Measurements from ENCODE around the gene ADAMTS19. TPM values are rescaled to one million over a fixed set of nuclear protein-coding genes. Genes with fewer than 3 reads are reported as not detected.

The ADAMTS19 gene
- total and polyA plus RNA-seq, 4 donors, result 0.02 to 7.8 (median 0.18) TPM

- ATAC-seq (ENCODE audit: insufficient read depth, low FRiP score), result no peak
- DNase-seq, result peak in 2 of 3 donors; percentile 19 to 29
- Histone ChIP-seq H3K27me3 (ENCODE audit: control insufficient read depth in 3 of 3, insufficient read depth in 3 of 3, low read length in 2 of 3) (no peaks in the 10 kb centered on the region), H3K9ac (ENCODE audit: insufficient read depth in 1 of 2, low read length in 2 of 2) (no peak overlapping the region), H3K9me3 (ENCODE audit: control insufficient read depth in 4 of 4, insufficient read depth in 3 of 4, low read length in 3 of 4) (no peaks in the 10 kb centered on the region), H3K27ac (ENCODE audit: low read depth in 1 of 2, low read length in 1 of 2) (no peak overlapping the region), H3K36me3 (ENCODE audit: control insufficient read depth in 4 of 4, insufficient read depth in 4 of 4, low read length in 4 of 4) (no peaks in the 10 kb centered on the region), H3K4me1 (ENCODE audit: control insufficient read depth in 5 of 5, insufficient read depth in 5 of 5, low read length in 5 of 5) (peaks cover 0 to 10% (median 0%) of the 10 kb centered on the region in 5 donors), H3K4me3 (no peak overlapping the region)
- TF ChIP-seq CTCF (IDR thresholded peaks at IDR 0.05; ENCODE audit: control extremely low read depth, extremely low read depth), result no peak
These were observed 257.7 kb downstream of the ADAMTS19 start for GRCh38 chr5:129717751-129718310.

GRCh38 chr5:129718471-129719090, 258.5 kb downstream of the ADAMTS19 start:
- no peaks in the 10 kb centered on the region for H3K36me3 ChIP-seq (ENCODE audit: control insufficient read depth in 4 of 4, insufficient read depth in 4 of 4, low read length in 4 of 4)
- H3K4me1 ChIP-seq (ENCODE audit: control insufficient read depth in 5 of 5, insufficient read depth in 5 of 5, low read length in 5 of 5), result peaks cover 0 to 10% (median 0%) of the 10 kb centered on the region in 5 donors
- no peak for TF ChIP-seq CTCF (IDR thresholded peaks at IDR 0.05; ENCODE audit: control extremely low read depth, extremely low read depth)
- H3K27ac ChIP-seq (ENCODE audit: low read depth in 1 of 2, low read length in 1 of 2), result no peak overlapping the region
- H3K9me3 ChIP-seq (ENCODE audit: control insufficient read depth in 4 of 4, insufficient read depth in 3 of 4, low read length in 3 of 4), result no peaks in the 10 kb centered on the region
- WGBS, 2 donors, result 85 to 88% methylated on average over 1 of the region's 1 CpG
- no peaks in the 10 kb centered on the region for H3K27me3 ChIP-seq (ENCODE audit: control insufficient read depth in 3 of 3, insufficient read depth in 3 of 3, low read length in 2 of 3)
- DNase-seq (peak in 2 of 3 donors; percentile 92), ATAC-seq (ENCODE audit: insufficient read depth, low FRiP score) (no peak)
- H3K9ac ChIP-seq (ENCODE audit: insufficient read depth in 1 of 2, low read length in 2 of 2), result peak overlapping the region in 1 of 2 donors; percentile 17
- H3K4me3 ChIP-seq, result no peak overlapping the region

GRCh38 chr5:129724222-129724621, 264.1 kb downstream of the ADAMTS19 start:
- WGBS, 2 donors, result 36 to 51% methylated on average over 2 of the region's 2 CpGs
- Histone ChIP-seq H3K27ac (ENCODE audit: low read depth in 1 of 2, low read length in 1 of 2) (no peak overlapping the region), H3K27me3 (ENCODE audit: control insufficient read depth in 3 of 3, insufficient read depth in 3 of 3, low read length in 2 of 3) (no peaks in the 10 kb centered on the region), H3K4me1 (ENCODE audit: control insufficient read depth in 5 of 5, insufficient read depth in 5 of 5, low read length in 5 of 5) (no peaks in the 10 kb centered on the region), H3K4me3 (no peak overlapping the region), H3K9me3 (ENCODE audit: control insufficient read depth in 4 of 4, insufficient read depth in 3 of 4, low read length in 3 of 4) (no peaks in the 10 kb centered on the region), H3K36me3 (ENCODE audit: control insufficient read depth in 4 of 4, insufficient read depth in 4 of 4, low read length in 4 of 4) (no peaks in the 10 kb centered on the region), H3K9ac (ENCODE audit: insufficient read depth in 1 of 2, low read length in 2 of 2) (no peak overlapping the region)
- ATAC-seq (ENCODE audit: insufficient read depth, low FRiP score), result no peak
- no peak for TF ChIP-seq CTCF (IDR thresholded peaks at IDR 0.05; ENCODE audit: control extremely low read depth, extremely low read depth)
- no peak for DNase-seq

All from lung (tissue), 12 donors.